ENCODE results near the gene RUFY3.
"Not testable (repeated sequence)": the region's sequence is repeated elsewhere in the genome, so short reads cannot be mapped to it uniquely, and the experiment has no call there.

Gene RUFY3

GRCh38 chr4:70760662-70761061, 38.9 kb downstream of the RUFY3 start:
- Histone ChIP-seq H3K4me3 (ENCODE audit: low read depth, low read length) (no peak overlapping the region), H3K27me3 (no peaks in the 10 kb centered on the region), H3K9me3 (no peaks in the 10 kb centered on the region), H3K36me3 (peaks cover 23% of the 10 kb centered on the region), H3K4me1 (no peaks in the 10 kb centered on the region)
- TF ChIP-seq CTCF (IDR thresholded peaks at IDR 0.05; ENCODE audit: low read depth, low read length) = no peak
- no peak for DNase-seq

- no peak for DNase-seq
- no peak for TF ChIP-seq CTCF (IDR thresholded peaks at IDR 0.05; ENCODE audit: low read depth, low read length)
Observed at GRCh38 chr4:70761276-70761816, 39.6 kb downstream of the RUFY3 start.

GRCh38 chr4:70765368-70765767, 43.6 kb downstream of the RUFY3 start:
- no peak for TF ChIP-seq CTCF (IDR thresholded peaks at IDR 0.05; ENCODE audit: low read depth, low read length)
- H3K36me3 ChIP-seq = peaks cover 64% of the 10 kb centered on the region
- H3K4me1 ChIP-seq = no peaks in the 10 kb centered on the region
- no peaks in the 10 kb centered on the region for H3K9me3 ChIP-seq
- no peak overlapping the region for H3K4me3 ChIP-seq (ENCODE audit: low read depth, low read length)
- no peak for DNase-seq
- no peaks in the 10 kb centered on the region for H3K27me3 ChIP-seq

More at GRCh38 chr4:70761276-70761816, 39.6 kb downstream of the RUFY3 start:
- Histone ChIP-seq H3K27me3 (no peaks in the 10 kb centered on the region), H3K4me3 (ENCODE audit: low read depth, low read length) (no peak overlapping the region), H3K4me1 (no peaks in the 10 kb centered on the region), H3K9me3 (no peaks in the 10 kb centered on the region), H3K36me3 (peaks cover 30% of the 10 kb centered on the region)

- Histone ChIP-seq H3K27me3 (no peaks in the 10 kb centered on the region), H3K4me3 (ENCODE audit: low read depth, low read length) (no peak overlapping the region), H3K9me3 (no peaks in the 10 kb centered on the region), H3K36me3 (peaks cover 74% of the 10 kb centered on the region), H3K4me1 (no peaks in the 10 kb centered on the region)
- no peak for DNase-seq
- no peak for TF ChIP-seq CTCF (IDR thresholded peaks at IDR 0.05; ENCODE audit: low read depth, low read length)
Observed at GRCh38 chr4:70768301-70768948, 46.7 kb downstream of the RUFY3 start.

GRCh38 chr4:70769396-70769795, 47.6 kb downstream of the RUFY3 start:
- not testable (repeated sequence) for H3K4me1 ChIP-seq; DNase-seq; H3K9me3 ChIP-seq; H3K27me3 ChIP-seq; H3K4me3 ChIP-seq (ENCODE audit: low read depth, low read length)
- H3K36me3 ChIP-seq = peaks cover 69% of the 10 kb centered on the region

- Histone ChIP-seq H3K4me3 (ENCODE audit: low read depth, low read length) (no peak overlapping the region), H3K9me3 (no peaks in the 10 kb centered on the region), H3K27me3 (no peaks in the 10 kb centered on the region), H3K4me1 (no peaks in the 10 kb centered on the region), H3K36me3 (peaks cover 48% of the 10 kb centered on the region)
- TF ChIP-seq CTCF (IDR thresholded peaks at IDR 0.05; ENCODE audit: low read depth, low read length) = no peak
- no peak for DNase-seq
Observed at GRCh38 chr4:70772929-70773555, 51.3 kb downstream of the RUFY3 start.
